ENCODE data around the gene ACBD6. TPM values are rescaled to one million over a fixed set of nuclear protein-coding genes. Genes with fewer than 3 reads are reported as not detected.

ACBD6 gene
- total RNA-seq, 1 donor from 2014 or later: 34.4 TPM

- no peak overlapping the region for H3K4me3 ChIP-seq
- H3K27ac ChIP-seq: no peak overlapping the region
- H3K36me3 ChIP-seq: no peaks in the 10 kb centered on the region
- no peaks in the 10 kb centered on the region for H3K27me3 ChIP-seq
- no peaks in the 10 kb centered on the region for H3K9me3 ChIP-seq
- peaks cover 8% of the 10 kb centered on the region for H3K4me1 ChIP-seq
- intact Hi-C loops (cut with DNase I): loop anchor here (10.0 kb wide), 1 partner anchor 1834 kb away; no protein-coding TSS in a partner anchor
- DNase-seq (ENCODE audit: extremely low spot score in 2 of 2): peak in 1 of 2 donors; percentile 22
- TF ChIP-seq POLR2A (IDR thresholded peaks at IDR 0.05) (no peak), CTCF (IDR thresholded peaks at IDR 0.05) (no peak), POLR2AphosphoS5 (IDR thresholded peaks at IDR 0.05; ENCODE audit: insufficient read depth in 1 of 2, low read depth in 1 of 2) (no peak)
Measured at GRCh38 chr1:180540697-180541594, 38.6 kb upstream of the ACBD6 start.

- no peak overlapping the region for H3K27ac ChIP-seq
- peaks cover 8% of the 10 kb centered on the region for H3K4me1 ChIP-seq
- H3K9me3 ChIP-seq: no peaks in the 10 kb centered on the region
- peak in 1 of 2 donors; percentile 47 for DNase-seq (ENCODE audit: extremely low spot score in 2 of 2)
- no peaks in the 10 kb centered on the region for H3K36me3 ChIP-seq
- no peak overlapping the region for H3K4me3 ChIP-seq
- H3K27me3 ChIP-seq: no peaks in the 10 kb centered on the region
- TF ChIP-seq POLR2A (IDR thresholded peaks at IDR 0.05) (no peak), POLR2AphosphoS5 (IDR thresholded peaks at IDR 0.05; ENCODE audit: insufficient read depth in 1 of 2, low read depth in 1 of 2) (no peak), CTCF (IDR thresholded peaks at IDR 0.05) (no peak)
- intact Hi-C loops (cut with DNase I): loop anchor here (10.0 kb wide), 1 partner anchor 326 kb away; no protein-coding TSS in a partner anchor
Measured at GRCh38 chr1:180539136-180539535, 36.8 kb upstream of the ACBD6 start.

GRCh38 chr1:180536821-180537372 is 34.5 kb upstream of the ACBD6 start:
- no peaks in the 10 kb centered on the region for H3K4me1 ChIP-seq
- no peaks in the 10 kb centered on the region for H3K27me3 ChIP-seq
- no peak for TF ChIP-seq POLR2AphosphoS5 (IDR thresholded peaks at IDR 0.05; ENCODE audit: insufficient read depth in 1 of 2, low read depth in 1 of 2)
- TF ChIP-seq POLR2A (IDR thresholded peaks at IDR 0.05): no peak
- TF ChIP-seq CTCF (IDR thresholded peaks at IDR 0.05): no peak
- DNase-seq (ENCODE audit: extremely low spot score in 2 of 2): peak in 1 of 2 donors; percentile 52
- H3K4me3 ChIP-seq: no peak overlapping the region
- intact Hi-C loops (cut with DNase I): loop anchor here (10.0 kb wide), 1 partner anchor 328 kb away; no protein-coding TSS in a partner anchor
- H3K27ac ChIP-seq: no peak overlapping the region
- no peaks in the 10 kb centered on the region for H3K36me3 ChIP-seq
- no peaks in the 10 kb centered on the region for H3K9me3 ChIP-seq

GRCh38 chr1:180535418-180535999 is 33.1 kb upstream of the ACBD6 start:
- no peaks in the 10 kb centered on the region for H3K27me3 ChIP-seq
- TF ChIP-seq POLR2AphosphoS5 (IDR thresholded peaks at IDR 0.05; ENCODE audit: insufficient read depth in 1 of 2, low read depth in 1 of 2) (no peak), POLR2A (IDR thresholded peaks at IDR 0.05) (no peak), CTCF (IDR thresholded peaks at IDR 0.05) (no peak)
- H3K27ac ChIP-seq: no peak overlapping the region
- H3K4me1 ChIP-seq: no peaks in the 10 kb centered on the region
- H3K4me3 ChIP-seq: no peak overlapping the region
- DNase-seq (ENCODE audit: extremely low spot score in 2 of 2): no peak
- intact Hi-C loops (cut with DNase I): loop anchor here (10.0 kb wide), 1 partner anchor 329 kb away; no protein-coding TSS in a partner anchor
- no peaks in the 10 kb centered on the region for H3K9me3 ChIP-seq
- no peaks in the 10 kb centered on the region for H3K36me3 ChIP-seq

All from vagina (tissue), 2 donors.